ENCODE data around the gene INF2.

The INF2 gene

GRCh38 chr14:104706733-104707607 is 17.6 kb downstream of the INF2 start:
- DNase-seq, result peak; percentile 72

DNA sequence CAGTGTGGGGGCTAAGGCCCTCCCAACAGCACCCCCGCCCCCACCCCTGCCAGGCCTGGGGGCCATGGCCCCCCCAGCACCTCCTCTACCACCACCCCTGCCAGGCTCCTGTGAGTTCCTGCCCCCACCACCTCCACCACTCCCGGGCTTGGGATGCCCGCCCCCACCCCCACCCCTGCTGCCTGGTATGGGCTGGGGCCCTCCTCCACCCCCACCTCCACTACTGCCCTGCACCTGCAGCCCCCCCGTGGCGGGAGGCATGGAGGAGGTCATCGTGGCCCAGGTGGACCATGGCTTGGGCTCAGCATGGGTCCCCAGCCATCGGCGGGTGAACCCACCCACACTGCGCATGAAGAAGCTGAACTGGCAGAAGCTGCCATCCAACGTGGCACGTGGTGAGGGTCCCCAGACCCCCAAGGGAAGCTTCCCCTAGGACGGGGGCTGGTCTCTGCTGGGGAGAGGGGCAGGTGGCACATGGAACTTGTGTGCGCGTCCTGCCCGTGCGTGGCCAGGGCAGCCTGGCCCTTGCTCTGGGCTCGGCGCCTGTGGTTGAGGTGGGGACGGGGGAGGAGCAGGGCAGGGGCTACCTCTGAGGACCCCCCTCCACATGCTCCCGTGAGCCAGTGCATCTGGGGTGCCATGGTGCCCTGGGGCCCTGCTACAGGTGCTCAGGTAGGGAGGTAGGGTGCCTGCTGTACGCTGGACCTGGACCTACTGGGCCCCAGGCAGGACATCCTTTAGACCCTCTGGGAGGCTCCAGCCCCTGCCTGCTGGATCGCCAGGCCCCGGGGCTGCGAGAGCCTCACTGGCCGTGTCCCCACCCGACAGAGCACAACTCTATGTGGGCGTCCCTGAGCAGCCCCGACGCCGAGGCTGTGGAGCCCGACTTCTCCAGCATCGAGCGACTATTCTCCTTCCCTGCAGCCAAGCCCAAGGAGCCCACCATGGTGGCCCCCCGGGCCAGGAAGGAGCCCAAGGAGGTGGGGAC is 18.5 kb downstream of the INF2 start:
- no peak for DNase-seq

- peak; percentile 81 for DNase-seq
Observed at GRCh38 chr14:104708606-104709268, 19.3 kb downstream of the INF2 start.

DNA sequence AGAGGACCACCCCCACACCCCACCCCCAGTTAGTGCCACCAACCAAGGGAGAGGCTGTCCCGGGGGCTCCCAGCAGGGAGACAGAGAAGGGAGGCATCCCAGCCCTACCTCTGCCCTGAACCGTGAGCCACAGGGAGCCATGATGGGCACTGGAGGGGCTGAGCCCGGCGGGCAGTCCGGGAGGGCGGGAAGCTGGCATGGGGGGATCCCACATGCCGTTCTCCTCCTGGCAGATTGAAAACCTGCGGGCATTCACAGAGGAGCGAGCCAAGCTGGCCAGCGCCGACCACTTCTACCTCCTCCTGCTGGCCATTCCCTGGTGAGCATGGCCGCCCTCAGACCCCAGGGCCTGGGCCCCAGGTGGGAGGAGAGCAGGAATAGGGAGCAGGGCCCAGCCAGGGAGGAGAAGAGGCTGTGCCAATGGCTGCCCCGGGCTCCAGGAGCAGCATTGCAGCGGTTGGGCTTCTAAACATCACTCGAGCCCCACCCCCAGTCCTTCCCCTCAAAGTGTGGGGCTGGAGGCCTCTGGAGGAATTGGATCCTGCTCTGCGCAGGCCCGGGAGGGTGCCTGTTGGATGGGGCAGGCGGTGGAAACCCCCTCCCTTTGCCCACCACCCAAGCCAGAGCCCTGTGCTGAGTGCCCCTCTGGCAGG is 20.1 kb downstream of the INF2 start:
- DNase-seq, result no peak

GRCh38 chr14:104710071-104710735 is 20.8 kb downstream of the INF2 start:
- no peak for DNase-seq

GRCh38 chr14:104712881-104713734 is 23.7 kb downstream of the INF2 start:
- DNase-seq, result no peak

- no peak for DNase-seq
Observed at GRCh38 chr14:104714066-104714465, 24.6 kb downstream of the INF2 start.

DNA sequence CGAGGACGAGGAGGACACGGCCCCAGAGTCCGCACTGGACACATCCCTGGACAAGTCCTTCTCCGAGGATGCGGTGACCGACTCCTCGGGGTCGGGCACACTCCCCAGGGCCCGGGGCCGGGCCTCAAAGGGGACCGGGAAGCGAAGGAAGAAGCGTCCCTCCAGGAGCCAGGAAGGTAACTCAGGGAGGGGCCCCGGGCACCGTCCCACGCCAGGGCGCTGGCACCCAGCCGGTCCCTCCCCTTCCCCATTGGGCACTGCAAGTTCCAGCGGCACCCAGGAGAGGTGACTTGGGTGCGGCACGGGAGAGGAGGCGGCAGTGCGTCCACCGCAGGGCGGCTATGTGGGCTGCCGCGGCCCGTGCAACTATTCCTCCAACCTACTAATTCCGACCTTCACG is 25.3 kb downstream of the INF2 start:
- no peak for DNase-seq

GRCh38 chr14:104715416-104715815 is 26.0 kb downstream of the INF2 start:
- DNase-seq, result no peak

GRCh38 chr14:104715871-104716270 is 26.5 kb downstream of the INF2 start:
- no peak for DNase-seq

DNA sequence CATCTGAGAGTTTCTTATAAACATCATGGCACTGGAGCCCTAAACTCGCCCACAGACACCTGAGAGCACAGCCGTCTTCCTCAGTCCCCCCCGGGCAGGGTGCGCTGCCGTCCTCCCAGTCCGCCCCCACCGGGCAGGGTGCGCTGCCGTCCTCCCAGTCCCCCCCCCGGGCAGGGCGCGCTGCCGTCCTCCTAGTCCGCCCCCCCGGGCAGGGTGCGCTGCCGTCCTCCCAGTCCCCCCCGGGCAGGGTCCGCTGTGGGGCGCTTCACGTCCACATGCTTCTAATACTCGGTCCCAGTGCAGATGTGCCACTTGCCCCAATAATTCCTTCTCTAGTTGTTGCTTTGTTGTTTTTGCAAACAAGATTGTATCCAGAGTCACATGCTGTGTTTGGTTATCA is 27.7 kb downstream of the INF2 start:
- no peak for DNase-seq

- no peak for DNase-seq
Observed at GRCh38 chr14:104717646-104718045, 28.2 kb downstream of the INF2 start.

- DNase-seq, result no peak
Observed at GRCh38 chr14:104718147-104718546, 28.7 kb downstream of the INF2 start.

DNA sequence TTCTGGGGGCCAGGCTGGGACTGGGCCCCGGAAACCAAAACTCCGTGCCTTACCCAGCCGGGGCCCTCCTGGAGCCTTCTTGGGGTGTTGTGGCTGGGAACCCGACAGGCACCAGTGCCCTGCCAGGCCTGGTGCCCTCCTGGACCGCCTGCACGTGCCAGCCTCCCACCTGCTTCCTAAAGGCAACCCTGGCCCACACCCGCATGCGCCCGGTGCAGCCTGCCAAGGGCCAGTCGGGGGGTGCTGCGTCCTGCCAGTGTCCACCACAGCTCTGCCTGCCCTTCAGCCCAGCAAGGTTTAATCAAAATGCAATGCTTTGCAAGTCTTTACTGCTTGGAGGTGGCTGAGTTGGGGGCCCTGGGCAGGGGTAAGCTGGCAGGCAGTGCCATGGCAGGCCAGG is 29.5 kb downstream of the INF2 start:
- DNase-seq, result no peak

DNA sequence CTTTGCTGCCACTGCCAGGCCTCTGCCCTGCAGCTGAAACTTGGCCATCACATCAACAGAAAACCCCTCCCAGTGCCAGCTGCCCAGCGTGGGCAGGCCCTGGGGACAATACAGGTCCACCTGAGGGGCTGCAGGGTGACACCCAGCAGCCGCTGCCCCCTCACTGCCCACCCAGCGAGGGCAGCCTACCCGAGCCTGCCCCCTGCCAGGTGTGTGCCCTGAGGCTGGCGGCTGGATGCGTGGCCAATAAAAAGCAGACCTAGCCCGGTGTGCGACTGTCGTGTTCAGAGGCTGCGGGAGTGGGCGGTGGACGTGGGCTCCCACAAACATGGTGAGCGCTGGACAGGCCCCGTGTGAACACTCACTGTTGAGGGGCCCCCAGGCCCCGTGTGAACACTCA is 29.9 kb downstream of the INF2 start:
- no peak for DNase-seq

DNA sequence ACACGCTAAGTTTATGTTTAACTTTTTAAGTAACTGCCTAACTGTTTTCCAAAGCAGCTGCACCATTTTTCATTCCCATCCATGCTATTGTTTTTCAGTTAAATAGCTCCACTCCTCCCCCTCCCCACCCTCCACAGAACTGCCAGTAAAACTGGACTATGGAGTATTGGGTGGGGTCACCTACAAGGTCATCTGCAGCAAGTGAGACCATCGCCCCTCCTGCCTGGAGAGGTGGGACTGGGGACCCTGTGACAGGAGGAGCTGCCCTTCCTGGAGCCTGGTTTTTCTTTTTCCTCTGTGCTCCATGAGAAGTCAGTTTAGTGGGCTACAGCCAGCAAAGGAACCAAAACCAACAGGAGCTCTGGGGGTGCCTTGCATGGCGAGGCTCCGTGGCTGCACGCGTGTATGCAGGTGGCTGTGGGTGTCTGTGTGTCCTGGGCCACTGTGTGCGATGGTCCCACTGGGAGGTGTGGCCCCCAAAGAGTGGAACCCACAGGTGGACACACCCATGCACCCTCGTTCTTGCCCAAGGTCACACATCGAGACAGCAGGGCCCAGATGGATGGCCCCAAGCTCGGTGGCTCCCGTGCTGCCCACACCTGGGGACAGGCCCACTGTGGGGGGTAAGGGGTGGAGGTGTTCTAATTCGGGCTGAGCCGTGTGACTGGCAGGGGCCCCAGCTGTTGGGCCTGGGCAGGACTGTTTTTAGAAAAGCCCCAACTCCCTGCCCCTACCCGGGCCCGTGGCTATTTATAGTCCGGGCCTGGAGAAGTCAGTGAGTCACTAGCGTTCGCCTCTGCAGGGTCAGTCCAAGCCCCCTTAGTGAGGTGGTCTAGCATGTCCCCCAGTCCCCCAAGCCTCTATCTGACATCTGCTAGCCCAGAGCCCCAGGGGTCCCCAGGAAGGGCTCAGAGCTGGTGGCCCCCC is 32.4 kb downstream of the INF2 start:
- DNase-seq, result no peak

- DNase-seq, result no peak
Observed at GRCh38 chr14:104722938-104723650, 33.7 kb downstream of the INF2 start.

DNA sequence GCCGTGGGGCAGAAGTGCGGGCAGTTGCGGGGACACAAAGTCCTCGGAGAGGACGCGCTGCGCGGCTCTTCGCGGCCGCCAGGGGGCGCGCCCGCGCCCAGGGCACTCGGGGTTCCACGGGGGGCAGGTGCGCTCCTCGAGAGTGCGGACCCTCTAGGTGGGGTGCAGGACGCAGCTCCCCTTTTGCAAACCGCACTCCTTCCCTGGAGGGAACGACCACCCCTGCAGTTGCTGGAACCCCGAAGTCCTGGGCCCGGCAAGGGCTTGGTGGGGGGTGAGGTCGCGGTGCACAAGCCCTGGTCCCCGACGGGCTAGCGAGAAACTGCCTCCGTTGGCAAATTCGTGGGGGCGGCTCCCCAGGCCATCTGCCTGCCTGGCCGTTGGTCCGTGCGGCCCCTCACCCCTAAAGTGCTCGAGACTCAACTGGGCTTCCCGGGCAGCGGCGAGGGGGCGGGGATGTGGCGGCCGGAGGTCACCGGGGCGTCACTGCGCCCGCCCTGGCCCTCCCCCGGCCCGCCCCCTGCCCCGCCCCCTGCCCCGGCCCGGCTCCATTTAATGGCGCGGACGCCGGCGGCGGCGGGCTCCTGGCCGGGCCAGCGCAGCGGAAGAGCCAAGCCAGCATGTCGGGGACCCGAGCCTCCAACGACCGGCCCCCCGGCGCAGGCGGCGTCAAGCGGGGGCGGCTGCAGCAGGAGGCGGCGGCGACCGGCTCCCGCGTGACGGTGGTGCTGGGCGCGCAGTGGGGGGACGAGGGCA is 34.4 kb downstream of the INF2 start, which contains the start of gene ADSS1:
Gene ADSS1, plus strand, starts transcription at position 579 of the 756 bp plus-strand sequence. Its CDS starts 42 bp downstream, at position 621.
- peak; percentile 83 for DNase-seq

Measured in femur (tissue), 1 donor.